Keratinocyte (primary cell): ENCODE measurements around the gene CLK3.

Experiments
- CTCF ChIP-seq, 3 experiments: IDR thresholded peaks in 1 of 3; conservative IDR thresholded peaks in 1 of 3; optimal IDR thresholded peaks in 1 of 3; 2 replicates in 2 of 3; 3 replicates in 1 of 3; pipeline versions ENCODE3 to v1.5.1; 2011; ENCODE audit warnings: low read length in 3 of 3, mild to moderate bottlenecking in 3 of 3, moderate library complexity in 2 of 3, control low read depth in 1 of 3, inconsistent platforms in 1 of 3; ENCODE audit not compliant: insufficient read depth in 2 of 3; ENCODE audit errors: extremely low read depth in 1 of 3
- EZH2 ChIP-seq: IDR thresholded peaks from one replicate; pipeline ENCODE4 v1.6.1; 2012; ENCODE audit warnings: inconsistent platforms, mild to moderate bottlenecking, low read length, moderate library complexity

- no peak for TF ChIP-seq EZH2
- no peak for TF ChIP-seq CTCF (optimal IDR thresholded peaks at IDR 0.05 in 1 of 3, IDR thresholded peaks at IDR 0.05 in 1 of 3, conservative IDR thresholded peaks at IDR 0.05 in 1 of 3; ENCODE audit: extremely low read depth in 1 of 3, insufficient read depth in 2 of 3, low read length in 3 of 3)
Observed at GRCh38 chr15:74584204-74584603, 31.4 kb upstream of the CLK3 start.
